Anterior cingulate cortex (tissue), 58 donors: Measurements from ENCODE around the gene OPN1SW.

Source experiments
- DNase-seq, 58 donors: peaks; one replicate each; lab custom pipeline; 2025; lab: John Stamatoyannopoulos, UW

OPN1SW gene

GRCh38 chr7:128775744-128776474 is at the start of gene OPN1SW:
OPN1SW (minus strand) TSS chr7:128775794; CDS start chr7:128775781, 13 bp downstream.
- DNase-seq = no peak

- no peak for DNase-seq
Observed at GRCh38 chr7:128821724-128822123, 46.1 kb upstream of the OPN1SW start.

GRCh38 chr7:128818694-128819093 is 43.1 kb upstream of the OPN1SW start:
- no peak for DNase-seq

- DNase-seq = no peak
Observed at GRCh38 chr7:128815289-128815942, 39.8 kb upstream of the OPN1SW start.

GRCh38 chr7:128814499-128814898 is 38.9 kb upstream of the OPN1SW start:
- DNase-seq = peak in 37 of 58 donors; percentile 9 to 79 (median 45)

GRCh38 chr7:128812514-128813168 is 37.0 kb upstream of the OPN1SW start:
- peak in 5 of 58 donors; percentile 16 to 30 (median 23) for DNase-seq

GRCh38 chr7:128811631-128812430 is 36.2 kb upstream of the OPN1SW start:
- DNase-seq = no peak

- no peak for DNase-seq
Observed at GRCh38 chr7:128810997-128811396, 35.4 kb upstream of the OPN1SW start.

- no peak for DNase-seq
Observed at GRCh38 chr7:128810473-128810872, 34.9 kb upstream of the OPN1SW start.

- no peak for DNase-seq
Observed at GRCh38 chr7:128809363-128809762, 33.8 kb upstream of the OPN1SW start.

GRCh38 chr7:128807191-128807590 is 31.6 kb upstream of the OPN1SW start:
- no peak for DNase-seq

GRCh38 chr7:128805225-128805624 is 29.6 kb upstream of the OPN1SW start:
- no peak for DNase-seq

GRCh38 chr7:128804484-128804883 is 28.9 kb upstream of the OPN1SW start:
- no peak for DNase-seq

- no peak for DNase-seq
Observed at GRCh38 chr7:128801667-128802418, 26.2 kb upstream of the OPN1SW start.

- DNase-seq = no peak
Observed at GRCh38 chr7:128801003-128801402, 25.4 kb upstream of the OPN1SW start.

GRCh38 chr7:128800567-128800966 is 25.0 kb upstream of the OPN1SW start:
- DNase-seq = no peak

GRCh38 chr7:128799451-128799850 is 23.9 kb upstream of the OPN1SW start:
- no peak for DNase-seq

- DNase-seq = no peak
Observed at GRCh38 chr7:128796327-128796726, 20.7 kb upstream of the OPN1SW start.

GRCh38 chr7:128795129-128795528 is 19.5 kb upstream of the OPN1SW start:
- no peak for DNase-seq

- no peak for DNase-seq
Observed at GRCh38 chr7:128794436-128794835, 18.8 kb upstream of the OPN1SW start.
